HFFc6 (cell line): ENCODE measurements around the gene NR1I3. TPM values are rescaled to one million over a fixed set of nuclear protein-coding genes. Genes with fewer than 3 reads are reported as not detected.
"Not testable (repeated sequence)": the region's sequence is repeated elsewhere in the genome, so short reads cannot be mapped to it uniquely, and the experiment has no call there.

Experiments used
- DNase-seq: peaks from one replicate; pipeline ENCODE4 v3.0.0-alpha.2; 2018
- H3K27ac Mint-ChIP-seq: 2 replicates; pipeline ENCODE4 v1.8.0; 2020; ENCODE audit warnings: mild to moderate bottlenecking, mixed read lengths
- H3K27me3 Mint-ChIP-seq: 2 replicates; pipeline ENCODE4 v1.8.0; 2021; ENCODE audit warnings: mild to moderate bottlenecking, moderate library complexity, mixed read lengths; ENCODE audit not compliant: insufficient read depth
- H3K36me3 Mint-ChIP-seq: 2 replicates; pipeline ENCODE4 v1.8.0; 2021; ENCODE audit warnings: low read depth, mixed read lengths
- H3K4me1 Mint-ChIP-seq: 2 replicates; pipeline ENCODE4 v1.8.0; 2020; ENCODE audit warnings: low read depth, mixed read lengths
- H3K4me3 Mint-ChIP-seq: 2 replicates; pipeline ENCODE4 v1.8.0; 2020; ENCODE audit warnings: mild to moderate bottlenecking, moderate library complexity, mixed read lengths
- H3K9me3 Mint-ChIP-seq: 2 replicates; pipeline ENCODE4 v1.8.0; 2020; ENCODE audit warnings: mild to moderate bottlenecking, mixed read lengths
- total RNA-seq, 6 experiments: library from RNA; stranded (reverse); fragmentation: NEBNext Ultra II Directional; extraction: Animal tissue kit (Norgen Biotek cat#: 25700); gene quantifications; 2 replicates in 1 of 6; 3 replicates in 5 of 6; pipeline ENCODE4 v1.2.3, GENCODE V29; 2021
- TF ChIP-seq, protein P1 (sequence below): fragments of 200-600 bp; sonication (generic); IDR thresholded peaks from 2 replicates; pipeline ENCODE4 v1.5.0; 2021; ENCODE audit warnings: antibody characterized with exemption, mild to moderate bottlenecking

The NR1I3 gene
- total RNA-seq, 6 experiments from 2014 or later, result not detected

DNA sequence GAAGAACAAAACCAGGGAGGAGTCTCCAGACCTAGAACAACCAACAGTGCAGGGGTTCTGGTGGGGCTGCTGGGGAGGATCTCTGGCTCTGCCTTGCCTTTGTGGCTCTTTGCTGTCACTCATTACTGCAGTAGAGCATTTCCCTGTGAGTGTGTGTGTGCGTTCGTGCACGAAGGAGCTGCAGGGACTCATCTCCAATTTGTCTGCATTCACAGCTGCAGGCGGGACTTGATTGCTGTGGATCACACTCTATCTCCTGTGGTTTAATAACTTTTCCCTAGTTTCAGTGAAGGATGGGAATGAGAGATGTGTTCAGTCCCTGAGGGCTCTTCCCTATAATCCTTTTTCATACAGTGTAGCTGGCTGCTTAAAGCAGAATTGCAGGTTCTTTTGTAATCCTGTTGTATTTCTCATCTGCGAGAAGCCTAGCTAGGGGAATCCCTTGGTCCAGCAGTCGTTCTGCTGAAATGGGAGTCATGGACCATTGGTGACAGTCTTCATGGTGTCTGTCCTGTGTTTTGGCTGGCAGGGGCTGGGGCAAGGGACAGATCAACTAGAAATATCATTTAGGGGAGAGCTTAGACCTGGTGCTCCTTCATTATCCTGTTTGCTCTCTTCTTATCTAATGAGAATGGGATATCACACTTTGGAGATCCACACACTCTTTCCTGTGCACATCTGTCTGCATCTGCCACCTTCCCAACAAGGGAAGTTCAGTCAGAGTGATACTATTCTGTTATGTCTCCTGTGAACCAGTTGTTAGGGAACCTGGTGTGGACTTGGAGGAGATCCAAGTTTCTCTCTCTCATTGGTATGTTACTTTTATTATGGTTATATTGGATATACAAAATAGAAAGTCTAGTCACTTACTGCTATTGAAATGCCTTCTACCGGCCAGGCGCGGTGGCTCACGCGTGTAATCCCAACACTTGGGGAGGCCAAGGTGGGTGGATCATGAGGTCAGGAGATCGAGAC is 23.5 kb upstream of the NR1I3 start:
- Mint-ChIP-seq H3K4me1 (peaks cover 6% of the 10 kb centered on the region), H3K27me3 (peaks cover 52% of the 10 kb centered on the region), H3K9me3 (peaks cover 20% of the 10 kb centered on the region), H3K36me3 (peaks cover 18% of the 10 kb centered on the region), H3K27ac (no peak overlapping the region), H3K4me3 (no peak overlapping the region)
- DNase-seq, result no peak
- TF ChIP-seq, protein P1, sequence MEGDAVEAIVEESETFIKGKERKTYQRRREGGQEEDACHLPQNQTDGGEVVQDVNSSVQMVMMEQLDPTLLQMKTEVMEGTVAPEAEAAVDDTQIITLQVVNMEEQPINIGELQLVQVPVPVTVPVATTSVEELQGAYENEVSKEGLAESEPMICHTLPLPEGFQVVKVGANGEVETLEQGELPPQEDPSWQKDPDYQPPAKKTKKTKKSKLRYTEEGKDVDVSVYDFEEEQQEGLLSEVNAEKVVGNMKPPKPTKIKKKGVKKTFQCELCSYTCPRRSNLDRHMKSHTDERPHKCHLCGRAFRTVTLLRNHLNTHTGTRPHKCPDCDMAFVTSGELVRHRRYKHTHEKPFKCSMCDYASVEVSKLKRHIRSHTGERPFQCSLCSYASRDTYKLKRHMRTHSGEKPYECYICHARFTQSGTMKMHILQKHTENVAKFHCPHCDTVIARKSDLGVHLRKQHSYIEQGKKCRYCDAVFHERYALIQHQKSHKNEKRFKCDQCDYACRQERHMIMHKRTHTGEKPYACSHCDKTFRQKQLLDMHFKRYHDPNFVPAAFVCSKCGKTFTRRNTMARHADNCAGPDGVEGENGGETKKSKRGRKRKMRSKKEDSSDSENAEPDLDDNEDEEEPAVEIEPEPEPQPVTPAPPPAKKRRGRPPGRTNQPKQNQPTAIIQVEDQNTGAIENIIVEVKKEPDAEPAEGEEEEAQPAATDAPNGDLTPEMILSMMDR, result no peak

DNA sequence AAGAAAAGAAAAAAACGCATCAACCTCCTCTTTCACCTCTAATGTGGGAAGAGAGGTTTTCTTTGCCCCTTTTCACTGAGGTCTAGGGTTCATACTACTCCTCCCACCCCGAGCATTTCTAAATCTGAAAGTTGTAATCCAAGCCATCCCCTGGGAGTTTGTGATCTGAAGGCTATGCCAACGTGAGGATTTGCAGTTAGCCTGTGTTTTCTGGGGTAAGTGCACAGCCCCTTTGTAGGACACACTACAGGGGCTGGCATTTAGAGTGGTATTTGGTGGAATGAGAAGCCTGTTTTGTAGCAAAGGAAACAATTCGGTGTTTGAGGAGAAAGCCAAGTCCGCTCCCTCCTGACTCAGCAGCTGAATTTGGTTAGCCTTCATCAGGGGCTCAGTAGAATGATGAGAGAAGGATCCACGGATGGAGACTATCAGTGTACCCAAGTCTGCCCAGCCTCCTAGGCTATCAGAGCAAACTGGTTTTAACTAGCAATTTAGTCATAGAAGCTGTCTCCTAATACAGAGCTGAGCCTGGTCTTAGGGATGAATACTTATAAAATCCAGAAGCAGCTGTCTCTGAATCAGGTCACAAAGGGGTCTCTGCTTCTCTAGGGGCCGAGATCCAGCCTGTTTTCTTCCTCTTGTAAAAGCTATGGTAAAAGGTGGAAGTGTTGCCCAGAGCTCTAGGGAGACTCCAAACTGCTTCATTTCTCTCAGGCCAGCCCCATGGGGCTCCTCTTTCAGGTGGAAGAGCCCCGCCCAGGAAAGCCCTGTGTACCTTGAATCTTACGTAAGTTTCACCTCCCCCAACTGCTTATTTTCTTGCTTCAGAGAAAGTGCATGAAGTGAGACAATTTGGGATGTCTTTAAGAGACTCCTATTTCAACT is 22.6 kb upstream of the NR1I3 start:
- DNase-seq, result no peak
- Mint-ChIP-seq H3K4me1 (no peaks in the 10 kb centered on the region), H3K36me3 (peaks cover 18% of the 10 kb centered on the region), H3K9me3 (peaks cover 21% of the 10 kb centered on the region), H3K27ac (no peak overlapping the region), H3K27me3 (peaks cover 52% of the 10 kb centered on the region), H3K4me3 (no peak overlapping the region)
- TF ChIP-seq, protein P1, result no peak

DNA sequence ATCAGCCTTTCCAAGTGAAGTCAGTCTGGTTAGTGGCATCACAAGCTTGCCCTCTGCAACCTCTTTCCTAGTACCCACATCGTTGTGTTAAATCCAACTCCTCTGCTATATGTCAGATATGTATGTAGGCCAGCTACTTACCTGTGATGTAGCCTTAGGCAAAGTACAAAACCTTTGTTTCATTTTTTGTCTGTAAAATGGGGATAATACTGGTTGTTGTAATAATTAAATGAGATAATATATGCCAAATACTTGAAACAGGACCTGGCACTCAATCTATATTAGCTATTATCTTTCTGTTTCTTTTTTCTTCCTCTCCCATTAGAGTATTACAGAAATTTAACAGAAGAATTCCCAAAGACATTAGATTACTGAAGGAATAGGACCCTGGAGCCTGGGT is 21.8 kb upstream of the NR1I3 start:
- DNase-seq, result no peak
- no peak overlapping the region for H3K4me3 Mint-ChIP-seq
- peaks cover 51% of the 10 kb centered on the region for H3K27me3 Mint-ChIP-seq
- H3K27ac Mint-ChIP-seq, result no peak overlapping the region
- H3K9me3 Mint-ChIP-seq, result peaks cover 21% of the 10 kb centered on the region
- H3K36me3 Mint-ChIP-seq, result peaks cover 18% of the 10 kb centered on the region
- H3K4me1 Mint-ChIP-seq, result no peaks in the 10 kb centered on the region
- TF ChIP-seq, protein P1, result no peak

DNA sequence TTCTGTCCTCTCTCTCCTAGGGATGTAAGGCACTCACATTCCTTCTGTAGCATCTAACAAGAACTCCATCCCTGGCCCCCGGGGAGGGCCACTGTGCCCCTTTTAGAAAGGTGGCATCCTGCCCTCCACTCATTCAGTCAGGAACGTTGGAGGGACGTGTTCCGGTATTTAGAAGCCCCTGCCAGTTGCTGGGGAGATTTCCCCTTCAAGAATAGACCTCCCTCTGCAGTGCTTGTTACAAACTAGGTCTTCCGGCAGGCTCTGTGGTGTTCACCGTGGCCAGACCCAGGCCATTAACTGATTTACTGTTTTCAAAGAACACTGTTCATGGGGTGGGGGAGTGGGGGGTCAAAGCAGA is 21.3 kb upstream of the NR1I3 start:
- Mint-ChIP-seq H3K27ac (no peak overlapping the region), H3K4me3 (no peak overlapping the region), H3K9me3 (peaks cover 21% of the 10 kb centered on the region), H3K36me3 (peaks cover 18% of the 10 kb centered on the region), H3K4me1 (no peaks in the 10 kb centered on the region), H3K27me3 (peaks cover 47% of the 10 kb centered on the region)
- TF ChIP-seq, protein P1, result no peak
- DNase-seq, result no peak

DNA sequence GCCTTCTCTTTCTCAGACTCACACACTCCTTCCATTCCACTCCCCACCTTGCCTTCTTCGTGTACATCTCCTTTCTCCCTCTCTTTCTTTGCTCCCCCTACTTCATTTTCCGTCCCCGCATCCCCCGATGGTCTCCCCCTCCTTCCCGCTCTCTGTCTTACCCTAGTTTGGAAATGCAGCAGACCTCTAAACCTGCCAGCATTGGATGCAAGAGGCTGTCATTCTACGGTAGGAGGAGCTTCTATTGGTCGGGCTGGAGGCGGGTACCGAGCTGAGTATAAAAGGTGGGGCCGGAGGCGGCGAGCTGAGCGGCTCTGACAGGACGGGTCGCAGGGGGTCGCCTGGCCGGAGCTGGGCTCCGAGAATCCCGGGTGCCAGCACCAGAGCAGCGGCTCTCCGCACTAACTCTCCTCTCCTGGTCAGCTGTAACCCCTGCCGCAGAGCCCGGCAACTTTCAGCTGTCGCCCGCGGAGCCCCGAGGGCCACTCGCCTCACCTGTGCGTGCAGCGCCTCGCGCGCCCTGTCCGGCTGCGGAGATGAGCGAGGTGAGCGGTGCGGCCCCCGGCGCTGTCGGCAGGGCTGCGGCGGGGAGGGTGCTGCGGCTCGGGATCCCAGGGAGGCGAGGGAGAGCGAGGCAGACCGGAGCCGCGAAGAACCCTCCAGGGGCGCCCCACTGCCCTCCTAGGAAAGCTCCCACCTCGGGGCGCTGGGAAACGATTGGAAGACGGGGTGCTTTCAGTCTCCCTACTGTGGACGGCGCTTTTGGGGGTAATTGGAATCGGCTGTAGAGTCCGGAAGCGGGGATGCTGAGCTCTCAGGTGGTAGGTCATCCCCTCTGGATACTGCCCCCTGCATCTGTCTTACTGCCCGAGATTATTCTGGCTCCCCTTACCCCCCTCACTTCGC is 20.7 kb upstream of the NR1I3 start, which contains the start of gene PCP4L1:
PCP4L1 (plus strand) TSS at position 307 of the 906 bp plus-strand sequence; CDS start at position 537, 230 bp downstream.
- Mint-ChIP-seq H3K9me3 (peaks cover 21% of the 10 kb centered on the region), H3K27me3 (peaks cover 46% of the 10 kb centered on the region), H3K4me1 (no peaks in the 10 kb centered on the region), H3K27ac (no peak within 1 kb of the TSS), H3K4me3 (no peak within 1 kb of the TSS), H3K36me3 (peaks cover 18% of the 10 kb centered on the region)
- TF ChIP-seq, protein P1, result no peak
- peak; percentile 3 for DNase-seq

DNA sequence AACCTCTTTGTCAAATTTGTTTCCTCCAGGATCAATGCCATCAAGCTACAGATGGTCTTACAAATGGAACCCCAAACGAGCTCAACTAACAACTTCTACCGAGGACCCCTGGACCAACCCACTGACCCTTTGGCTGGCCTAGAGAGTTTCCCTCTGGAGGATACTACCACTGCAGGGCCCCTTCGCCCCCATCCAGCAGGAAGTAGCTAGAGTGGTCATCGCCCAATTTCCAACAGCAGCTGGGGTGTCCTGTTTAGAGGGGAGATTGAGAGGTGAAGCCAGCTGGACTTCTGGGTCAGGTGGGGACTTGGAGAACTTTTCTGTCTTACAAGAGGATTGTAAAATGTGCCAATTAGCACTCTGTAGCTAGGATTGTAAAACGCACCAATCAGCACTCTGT is 19.1 kb upstream of the NR1I3 start:
- not testable (repeated sequence) for DNase-seq, H3K27ac Mint-ChIP-seq, H3K4me1 Mint-ChIP-seq, H3K4me3 Mint-ChIP-seq
- Mint-ChIP-seq H3K9me3 (peaks cover 21% of the 10 kb centered on the region), H3K27me3 (peaks cover 49% of the 10 kb centered on the region), H3K36me3 (peaks cover 18% of the 10 kb centered on the region)

DNA sequence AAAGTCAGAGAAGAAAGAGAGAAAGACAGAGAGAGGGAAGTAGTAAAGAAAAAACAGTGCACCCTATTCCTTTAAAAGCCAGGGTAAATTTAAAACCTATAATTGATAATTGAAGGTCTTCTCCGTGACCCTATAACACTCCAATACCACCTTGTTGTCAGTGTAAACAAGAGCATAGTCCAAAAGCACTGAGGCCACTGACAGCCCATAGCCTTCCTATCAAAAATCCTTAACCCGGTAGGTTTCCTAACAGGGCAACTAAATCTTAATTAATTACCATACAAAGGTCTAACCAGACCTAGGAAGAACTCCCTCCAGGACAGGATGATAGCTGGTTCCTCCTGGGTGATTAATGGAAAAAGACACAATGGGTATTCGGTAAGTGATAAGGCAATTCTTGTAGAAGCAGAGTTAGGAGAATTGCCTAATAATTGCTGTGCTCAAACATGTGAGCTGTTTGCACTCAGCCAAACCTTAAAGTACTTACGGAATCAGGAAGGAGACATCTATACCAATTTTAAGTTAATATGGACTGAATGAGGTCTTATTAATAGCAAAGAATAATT is 18.0 kb upstream of the NR1I3 start:
- H3K4me1 Mint-ChIP-seq, H3K4me3 Mint-ChIP-seq, H3K27ac Mint-ChIP-seq, DNase-seq: not testable (repeated sequence)
- Mint-ChIP-seq H3K9me3 (peaks cover 23% of the 10 kb centered on the region), H3K36me3 (peaks cover 20% of the 10 kb centered on the region), H3K27me3 (peaks cover 48% of the 10 kb centered on the region)
